HCT116 (cell line): ENCODE measurements around the gene PLN. TPM values are rescaled to one million over a fixed set of nuclear protein-coding genes. Genes with fewer than 3 reads are reported as not detected.

Source experiments
- ATAC-seq: fragments of 200-7000 bp; cut with Tn5 transposase; 2 replicates; pipeline ENCODE4 v1.9.1; 2020; ENCODE audit warnings: mild to moderate bottlenecking, moderate library complexity
- BruUV-seq: library from RNA; stranded (reverse); fragments of 400-500 nt; replicated peaks from 2 replicates; lab custom pipeline; 2021; lab: Mats Ljungman, UMichigan
- CTCF ChIA-PET: fragments of 300-600 bp; sonication (Branson Sonifier 250); formaldehyde crosslinking; loops from one replicate; lab custom pipeline; 2021; ENCODE audit warnings: antibody characterized with exemption; lab: Charles Lee
- POLR2A ChIA-PET: fragments of 300-600, 350-600 bp; sonication (Branson Sonifier 250); formaldehyde crosslinking; loops from one replicate; lab custom pipeline; 2021; ENCODE audit warnings: antibody characterized with exemption; lab: Charles Lee
- RAD21 ChIA-PET, 2 experiments: fragments of 300-600 bp; sonication (Branson Sonifier 250); formaldehyde crosslinking; loops; one replicate each; lab custom pipeline; 2023; ENCODE audit warnings: low total read pairs in 2 of 2; ENCODE audit not compliant: uncharacterized antibody in 2 of 2, unreplicated experiment in 2 of 2, low non-redundant PET in 1 of 2; lab: Charles Lee
- DNase-seq: peaks from one replicate; pipeline ENCODE4 v3.0.0-alpha.2; 2010; ENCODE audit warnings: low read depth, low spot score
- H2AFZ ChIP-seq: fragments of 200-600 bp; shearing (Covaris generic), sonication (generic); 2 replicates; pipeline ENCODE4 v1.6.1; 2017; ENCODE audit warnings: low read depth, mixed run types, mixed read lengths, antibody characterized with exemption, low read length; ENCODE audit not compliant: poor library complexity, severe bottlenecking
- H3K27ac ChIP-seq: 2 replicates; pipeline ENCODE4 v1.5.1; 2012; ENCODE audit warnings: low read depth, low read length
- H3K27me3 ChIP-seq: fragments of 200-600 bp; sonication (generic); 2 replicates; pipeline ENCODE4 v1.6.1; 2016; ENCODE audit warnings: mixed run types, low read length, mixed read lengths; ENCODE audit not compliant: insufficient read depth
- H3K36me3 ChIP-seq, 2 experiments: fragments of 200-500 bp in 1 of 2; fragments of 200-600 bp in 1 of 2; sonication (Bioruptor generic) in 1 of 2; sonication (generic) in 1 of 2; 2 replicates each; pipeline versions ENCODE4 v1.5.1 to v1.6.1; 2014 to 2016; ENCODE audit warnings: low read length in 2 of 2, inconsistent platforms in 1 of 2, mixed read lengths in 1 of 2, mixed run types in 1 of 2; ENCODE audit not compliant: insufficient read depth in 2 of 2, control insufficient read depth in 1 of 2
- H3K4me1 ChIP-seq, 2 experiments: fragments of 200-600 bp in 1 of 2; sonication (generic) in 1 of 2; 2 replicates each; pipeline versions ENCODE4 v1.5.1 to v1.6.1; 2012 to 2017; ENCODE audit warnings: low read length in 2 of 2, inconsistent platforms in 1 of 2, mild to moderate bottlenecking in 1 of 2, mixed read lengths in 1 of 2, mixed run types in 1 of 2, moderate library complexity in 1 of 2; ENCODE audit not compliant: insufficient read depth in 2 of 2, control insufficient read depth in 1 of 2
- H3K4me2 ChIP-seq: fragments of 200-600 bp; sonication (generic); 2 replicates; pipeline ENCODE4 v1.6.1; 2017; ENCODE audit warnings: mixed run types, low read length, mixed read lengths
- H3K4me3 ChIP-seq, 2 experiments: fragments of 200-600 bp in 1 of 2; sonication (generic) in 1 of 2; replicated peaks in 1 of 2; 2 replicates each; pipeline ENCODE4 v1.5.1; 2011 to 2016; ENCODE audit warnings: low read length in 2 of 2, control low read depth in 1 of 2, low read depth in 1 of 2, mild to moderate bottlenecking in 1 of 2, mixed read lengths in 1 of 2, mixed run types in 1 of 2
- H3K79me2 ChIP-seq: fragments of 200-600 bp; sonication (generic); 2 replicates; pipeline ENCODE4 v1.6.1; 2017; ENCODE audit warnings: mild to moderate bottlenecking, mixed run types, low read length, moderate library complexity, mixed read lengths; ENCODE audit not compliant: insufficient read depth
- H3K9ac ChIP-seq: fragments of 200-600 bp; sonication (generic); 2 replicates; pipeline ENCODE4 v1.6.1; 2016; ENCODE audit warnings: low read length, mixed read lengths
- H3K9me2 ChIP-seq: fragments of 200-600 bp; sonication (generic), shearing (Covaris generic); 2 replicates; pipeline ENCODE4 v1.6.1; 2017; ENCODE audit warnings: mixed run types, mild to moderate bottlenecking, moderate library complexity; ENCODE audit not compliant: insufficient read depth
- H3K9me3 ChIP-seq, 2 experiments: fragments of 200-500 bp in 1 of 2; fragments of 200-600 bp in 1 of 2; sonication (Bioruptor generic) in 1 of 2; sonication (generic) in 1 of 2; 2 replicates each; pipeline ENCODE4 v1.6.1; 2014 to 2017; ENCODE audit warnings: low read length in 2 of 2, mixed read lengths in 2 of 2, inconsistent platforms in 1 of 2, low read depth in 1 of 2, mild to moderate bottlenecking in 1 of 2, mixed run types in 1 of 2, moderate library complexity in 1 of 2; ENCODE audit not compliant: control insufficient read depth in 1 of 2, insufficient read depth in 1 of 2
- H4K20me1 ChIP-seq: fragments of 200-600 bp; sonication (generic), shearing (Covaris generic); 2 replicates; pipeline ENCODE4 v1.6.1; 2017; ENCODE audit warnings: mixed run types, mild to moderate bottlenecking, moderate library complexity; ENCODE audit not compliant: insufficient read depth
- CBX3 ChIP-seq: IDR thresholded peaks from 2 replicates; pipeline ENCODE4 v1.6.1; 2012; ENCODE audit warnings: low read depth
- CEBPB ChIP-seq: IDR thresholded peaks from 2 replicates; pipeline ENCODE4 v1.6.1; 2012; ENCODE audit warnings: low read depth
- EGR1 ChIP-seq: IDR thresholded peaks from 2 replicates; pipeline ENCODE4 v1.6.1; 2012; ENCODE audit warnings: low read depth
- ELF1 ChIP-seq: IDR thresholded peaks from 2 replicates; pipeline ENCODE4 v1.6.1; 2012; ENCODE audit warnings: low read depth, borderline replicate concordance
- EZH2 ChIP-seq: fragments of 200-600 bp; sonication (generic); IDR thresholded peaks from 2 replicates; pipeline ENCODE4 v1.6.1; 2017; ENCODE audit warnings: antibody characterized with exemption, mixed run types
- FOSL1 ChIP-seq: IDR thresholded peaks from 2 replicates; pipeline ENCODE4 v1.6.1; 2012; ENCODE audit warnings: low read depth
- JUND ChIP-seq: IDR thresholded peaks from 2 replicates; pipeline ENCODE4 v1.6.1; 2012
- POLR2A ChIP-seq: IDR thresholded peaks from 2 replicates; pipeline ENCODE4 v1.7.0; 2011; ENCODE audit warnings: borderline replicate concordance; ENCODE audit not compliant: insufficient read depth, insufficient read length; ENCODE audit errors: extremely low read depth
- POLR2AphosphoS5 ChIP-seq: IDR thresholded peaks from 2 replicates; pipeline ENCODE4 v1.6.1; 2011; ENCODE audit warnings: mild to moderate bottlenecking, low read depth, low read length, moderate library complexity
- RAD21 ChIP-seq: IDR thresholded peaks from 2 replicates; pipeline ENCODE4 v1.6.1; 2012; ENCODE audit warnings: low read depth, mild to moderate bottlenecking
- SIN3A ChIP-seq: IDR thresholded peaks from 2 replicates; pipeline ENCODE4 v1.6.1; 2012; ENCODE audit warnings: low read depth
- SP1 ChIP-seq: IDR thresholded peaks from 2 replicates; pipeline ENCODE4 v1.6.1; 2012; ENCODE audit warnings: low read depth
- SRF ChIP-seq: IDR thresholded peaks from 2 replicates; pipeline ENCODE4 v1.6.1; 2012; ENCODE audit warnings: low read depth
- TCF7L2 ChIP-seq: IDR thresholded peaks from 2 replicates; pipeline ENCODE4 v1.7.0; 2011; ENCODE audit warnings: borderline replicate concordance, inconsistent platforms; ENCODE audit not compliant: insufficient read depth, insufficient read length; ENCODE audit errors: extremely low read depth
- YY1 ChIP-seq: IDR thresholded peaks from 2 replicates; pipeline ENCODE4 v1.6.1; 2011; ENCODE audit warnings: low read length, low read depth, moderate library complexity, mild to moderate bottlenecking; ENCODE audit not compliant: insufficient replicate concordance; ENCODE audit errors: extremely low read depth
- ZFX ChIP-seq: fragments of 450-650 bp; IDR thresholded peaks from 2 replicates; pipeline ENCODE4 v1.6.1; 2017
- ZNF274 ChIP-seq: fragments of 200-500 bp; sonication (Bioruptor generic); IDR thresholded peaks from 2 replicates; pipeline ENCODE4 v1.6.1; 2014; ENCODE audit warnings: mild to moderate bottlenecking, low read depth, low read length, inconsistent platforms
- intact Hi-C: fragments of 100-400 bp; cut with micrococcal nuclease; formaldehyde crosslinking; loops from 2 replicates; pipeline ENCODE4 v1.10.0; 2022
- total RNA-seq: library from RNA; stranded (reverse); gene quantifications from one replicate; pipeline ENCODE4 v1.2.1, GENCODE V29; 2021; ENCODE audit not compliant: unreplicated experiment
- TF ChIP-seq, protein P1 (sequence below): IDR thresholded peaks from 2 replicates; pipeline ENCODE4 v1.6.1; 2012
- TF ChIP-seq, protein P2 (sequence below), 3 experiments: fragments of 200-600 bp in 1 of 3; sonication (generic) in 1 of 3; IDR thresholded peaks in 2 of 3; conservative IDR thresholded peaks in 1 of 3; 2 replicates each; pipeline ENCODE4 v1.5.1; 2012 to 2017; ENCODE audit warnings: low read depth in 2 of 3, low read length in 2 of 3, antibody characterized with exemption in 1 of 3, borderline replicate concordance in 1 of 3, control low read depth in 1 of 3, mild to moderate bottlenecking in 1 of 3, mixed read lengths in 1 of 3, mixed run types in 1 of 3, moderate library complexity in 1 of 3; ENCODE audit not compliant: insufficient read depth in 1 of 3
- TF ChIP-seq, protein P3 (sequence below): IDR thresholded peaks from 2 replicates; pipeline ENCODE4 v1.6.1; 2011; ENCODE audit warnings: mild to moderate bottlenecking, low read length, moderate library complexity; ENCODE audit not compliant: insufficient replicate concordance; ENCODE audit errors: extremely low read depth

PLN gene
- total RNA-seq, 1 experiment from 2014 or later: not detected

DNA sequence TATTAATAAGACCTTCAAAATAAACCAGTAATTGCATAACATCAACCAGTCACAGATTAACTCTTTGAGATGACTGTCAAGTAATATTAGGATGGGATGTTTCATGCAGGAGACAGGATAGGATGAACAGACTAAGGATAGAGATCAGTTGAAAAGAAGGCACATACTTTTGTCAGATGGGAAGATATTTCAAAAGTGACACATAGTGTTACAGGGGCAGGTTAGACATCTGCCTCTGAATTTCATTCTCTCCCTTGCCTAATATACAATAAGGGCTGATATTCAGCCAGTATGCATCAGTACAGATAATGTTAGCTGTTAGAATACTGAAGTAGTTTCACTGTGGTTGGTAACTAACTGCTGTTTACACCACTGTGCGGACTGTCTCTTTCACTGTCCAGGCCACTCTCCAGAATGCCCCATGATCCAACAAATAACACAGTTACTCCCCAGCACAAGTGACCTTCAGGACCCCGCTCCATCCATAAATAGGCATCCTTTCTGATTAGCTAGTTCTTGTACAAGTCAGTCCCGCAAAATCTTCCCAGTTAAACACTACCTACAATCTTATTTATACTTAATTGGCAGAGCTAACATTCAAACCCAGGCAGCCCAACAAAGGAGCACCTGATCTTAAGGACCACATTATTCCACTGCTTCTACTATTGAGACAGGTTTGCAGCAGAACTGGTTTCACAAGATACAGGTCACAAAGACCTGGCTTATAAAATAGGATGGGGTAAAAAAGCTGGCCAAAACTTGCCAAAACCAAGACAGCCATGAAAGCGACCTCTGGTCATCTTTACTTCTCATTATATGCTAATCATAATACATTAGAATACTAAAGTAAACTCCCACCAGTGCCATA lies 21.9 kb upstream of the PLN start:
- Histone ChIP-seq H3K27me3 (no peaks in the 10 kb centered on the region), H3K79me2 (no peaks in the 10 kb centered on the region), H3K4me3 (no peak overlapping the region), H3K27ac (no peak overlapping the region), H3K9ac (no peak overlapping the region), H3K4me2 (no peak overlapping the region), H3K4me1 (no peaks in the 10 kb centered on the region), H3K9me3 (no peaks in the 10 kb centered on the region), H3K9me2 (no peaks in the 10 kb centered on the region), H2AFZ (no peak overlapping the region), H3K36me3 (no peaks in the 10 kb centered on the region), H4K20me1 (no peaks in the 10 kb centered on the region)
- POLR2A ChIA-PET: no interaction called here
- no TSS peak for BruUV-seq
- intact Hi-C loops: no loop called here
- TF ChIP-seq FOSL1: no peak
- no peak for TF ChIP-seq POLR2A
- TF ChIP-seq YY1: no peak
- TF ChIP-seq, protein P1, sequence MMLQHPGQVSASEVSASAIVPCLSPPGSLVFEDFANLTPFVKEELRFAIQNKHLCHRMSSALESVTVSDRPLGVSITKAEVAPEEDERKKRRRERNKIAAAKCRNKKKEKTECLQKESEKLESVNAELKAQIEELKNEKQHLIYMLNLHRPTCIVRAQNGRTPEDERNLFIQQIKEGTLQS: no peak
- TF ChIP-seq, protein P2, sequence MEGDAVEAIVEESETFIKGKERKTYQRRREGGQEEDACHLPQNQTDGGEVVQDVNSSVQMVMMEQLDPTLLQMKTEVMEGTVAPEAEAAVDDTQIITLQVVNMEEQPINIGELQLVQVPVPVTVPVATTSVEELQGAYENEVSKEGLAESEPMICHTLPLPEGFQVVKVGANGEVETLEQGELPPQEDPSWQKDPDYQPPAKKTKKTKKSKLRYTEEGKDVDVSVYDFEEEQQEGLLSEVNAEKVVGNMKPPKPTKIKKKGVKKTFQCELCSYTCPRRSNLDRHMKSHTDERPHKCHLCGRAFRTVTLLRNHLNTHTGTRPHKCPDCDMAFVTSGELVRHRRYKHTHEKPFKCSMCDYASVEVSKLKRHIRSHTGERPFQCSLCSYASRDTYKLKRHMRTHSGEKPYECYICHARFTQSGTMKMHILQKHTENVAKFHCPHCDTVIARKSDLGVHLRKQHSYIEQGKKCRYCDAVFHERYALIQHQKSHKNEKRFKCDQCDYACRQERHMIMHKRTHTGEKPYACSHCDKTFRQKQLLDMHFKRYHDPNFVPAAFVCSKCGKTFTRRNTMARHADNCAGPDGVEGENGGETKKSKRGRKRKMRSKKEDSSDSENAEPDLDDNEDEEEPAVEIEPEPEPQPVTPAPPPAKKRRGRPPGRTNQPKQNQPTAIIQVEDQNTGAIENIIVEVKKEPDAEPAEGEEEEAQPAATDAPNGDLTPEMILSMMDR (IDR thresholded peaks at IDR 0.05 in 2 of 3, conservative IDR thresholded peaks at IDR 0.05 in 1 of 3; ENCODE audit: borderline replicate concordance in 1 of 3, insufficient read depth in 1 of 3, low read depth in 2 of 3, low read length in 2 of 3): no peak
- TF ChIP-seq SP1: no peak
- no peak for TF ChIP-seq SIN3A
- no peak for TF ChIP-seq ELF1
- TF ChIP-seq, protein P3, sequence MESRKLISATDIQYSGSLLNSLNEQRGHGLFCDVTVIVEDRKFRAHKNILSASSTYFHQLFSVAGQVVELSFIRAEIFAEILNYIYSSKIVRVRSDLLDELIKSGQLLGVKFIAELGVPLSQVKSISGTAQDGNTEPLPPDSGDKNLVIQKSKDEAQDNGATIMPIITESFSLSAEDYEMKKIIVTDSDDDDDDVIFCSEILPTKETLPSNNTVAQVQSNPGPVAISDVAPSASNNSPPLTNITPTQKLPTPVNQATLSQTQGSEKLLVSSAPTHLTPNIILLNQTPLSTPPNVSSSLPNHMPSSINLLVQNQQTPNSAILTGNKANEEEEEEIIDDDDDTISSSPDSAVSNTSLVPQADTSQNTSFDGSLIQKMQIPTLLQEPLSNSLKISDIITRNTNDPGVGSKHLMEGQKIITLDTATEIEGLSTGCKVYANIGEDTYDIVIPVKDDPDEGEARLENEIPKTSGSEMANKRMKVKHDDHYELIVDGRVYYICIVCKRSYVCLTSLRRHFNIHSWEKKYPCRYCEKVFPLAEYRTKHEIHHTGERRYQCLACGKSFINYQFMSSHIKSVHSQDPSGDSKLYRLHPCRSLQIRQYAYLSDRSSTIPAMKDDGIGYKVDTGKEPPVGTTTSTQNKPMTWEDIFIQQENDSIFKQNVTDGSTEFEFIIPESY: no peak
- TF ChIP-seq RAD21: no peak
- TF ChIP-seq POLR2AphosphoS5: no peak
- no peak for TF ChIP-seq JUND
- TF ChIP-seq CBX3: no peak
- no peak for TF ChIP-seq ZNF274
- no peak for TF ChIP-seq TCF7L2
- TF ChIP-seq ZFX: no peak
- TF ChIP-seq CEBPB: no peak
- TF ChIP-seq EGR1: no peak
- TF ChIP-seq SRF: no peak
- no peak for TF ChIP-seq EZH2
- CTCF ChIA-PET: no interaction called here
- ATAC-seq: no peak
- RAD21 ChIA-PET: no interaction called here
- DNase-seq: no peak
